HEK293T (cell line): ENCODE measurements around the gene FBLIM1.

ENCODE experiments used
- BHLHE40 ChIP-seq: fragments of 450-650 bp; IDR thresholded peaks from 2 replicates; pipeline ENCODE4 v1.6.1; 2016; ENCODE audit warnings: mild to moderate bottlenecking, moderate library complexity, borderline replicate concordance
- NFRKB ChIP-seq: fragments of 450-650 bp; IDR thresholded peaks from 2 replicates; pipeline ENCODE4 v1.6.1; 2016; ENCODE audit warnings: mild to moderate bottlenecking, moderate library complexity
- PKNOX1 ChIP-seq: fragments of 450-650 bp; IDR thresholded peaks from 2 replicates; pipeline ENCODE4 v1.6.1; 2016

- TF ChIP-seq NFRKB (no peak), BHLHE40 (no peak), PKNOX1 (no peak)
Measured at GRCh38 chr1:15733726-15734226, 24.8 kb upstream of the FBLIM1 start.
